Measurements from ENCODE around the gene HBS1L.

- TF ChIP-seq CTCF (optimal IDR thresholded peaks at IDR 0.05 in 1 of 3, IDR thresholded peaks at IDR 0.05 in 1 of 3, conservative IDR thresholded peaks at IDR 0.05 in 1 of 3; ENCODE audit: extremely low read depth in 1 of 3, insufficient read depth in 2 of 3, low read length in 3 of 3) = no peak
- TF ChIP-seq EZH2 (IDR thresholded peaks at IDR 0.05; ENCODE audit: low read length) = no peak
Observed at GRCh38 chr6:135053406-135053805, 1.2 kb downstream of the HBS1L start.

Data from keratinocyte (primary cell).